ENCODE results near the gene NSD2. TPM values are rescaled to one million over a fixed set of nuclear protein-coding genes. Genes with fewer than 3 reads are reported as not detected.

The NSD2 gene
- total RNA-seq, 2 experiments from 2014 or later = 181 to 184 TPM

GRCh38 chr4:1981251-1982058, 110.3 kb downstream of the NSD2 start:
- no peak for DNase-seq
- Mint-ChIP-seq H3K36me3 (peaks cover 28% of the 10 kb centered on the region), H3K27ac (peak overlapping the region; percentile 28), H3K9me3 (no peaks in the 10 kb centered on the region), H3K4me3 (no peak overlapping the region), H3K4me1 (peaks cover 2% of the 10 kb centered on the region), H3K27me3 (no peaks in the 10 kb centered on the region)

- Mint-ChIP-seq H3K36me3 (peaks cover 28% of the 10 kb centered on the region), H3K27me3 (no peaks in the 10 kb centered on the region), H3K9me3 (no peaks in the 10 kb centered on the region), H3K4me3 (no peak overlapping the region), H3K27ac (no peak overlapping the region), H3K4me1 (peaks cover 2% of the 10 kb centered on the region)
- DNase-seq = no peak
Measured at GRCh38 chr4:1982124-1983052, 111.2 kb downstream of the NSD2 start.

- Mint-ChIP-seq H3K36me3 (peaks cover 23% of the 10 kb centered on the region), H3K9me3 (no peaks in the 10 kb centered on the region), H3K27me3 (no peaks in the 10 kb centered on the region), H3K27ac (no peak overlapping the region), H3K4me1 (peaks cover 2% of the 10 kb centered on the region), H3K4me3 (no peak overlapping the region)
- DNase-seq = no peak
Measured at GRCh38 chr4:1983053-1983845, 112.1 kb downstream of the NSD2 start.

GRCh38 chr4:1983846-1984405, 112.7 kb downstream of the NSD2 start:
- H3K27me3 Mint-ChIP-seq = no peaks in the 10 kb centered on the region
- H3K36me3 Mint-ChIP-seq = peaks cover 23% of the 10 kb centered on the region
- no peak for DNase-seq
- no peak overlapping the region for H3K4me3 Mint-ChIP-seq
- no peak overlapping the region for H3K27ac Mint-ChIP-seq
- peaks cover 2% of the 10 kb centered on the region for H3K4me1 Mint-ChIP-seq
- H3K9me3 Mint-ChIP-seq = no peaks in the 10 kb centered on the region

GRCh38 chr4:1984406-1985191, 113.4 kb downstream of the NSD2 start:
- DNase-seq = no peak
- Mint-ChIP-seq H3K4me3 (no peak overlapping the region), H3K36me3 (peaks cover 18% of the 10 kb centered on the region), H3K27ac (peak overlapping the region; percentile 38), H3K9me3 (no peaks in the 10 kb centered on the region), H3K27me3 (no peaks in the 10 kb centered on the region), H3K4me1 (no peaks in the 10 kb centered on the region)

GRCh38 chr4:1985294-1985693, 114.1 kb downstream of the NSD2 start:
- H3K9me3 Mint-ChIP-seq = no peaks in the 10 kb centered on the region
- peaks cover 15% of the 10 kb centered on the region for H3K36me3 Mint-ChIP-seq
- H3K4me1 Mint-ChIP-seq = no peaks in the 10 kb centered on the region
- no peak for DNase-seq
- no peak overlapping the region for H3K4me3 Mint-ChIP-seq
- no peak overlapping the region for H3K27ac Mint-ChIP-seq
- H3K27me3 Mint-ChIP-seq = no peaks in the 10 kb centered on the region

GRCh38 chr4:1985780-1986577, 114.8 kb downstream of the NSD2 start:
- Mint-ChIP-seq H3K4me1 (no peaks in the 10 kb centered on the region), H3K4me3 (no peak overlapping the region), H3K9me3 (no peaks in the 10 kb centered on the region), H3K27ac (no peak overlapping the region), H3K36me3 (peaks cover 12% of the 10 kb centered on the region), H3K27me3 (no peaks in the 10 kb centered on the region)
- no peak for DNase-seq

- no peaks in the 10 kb centered on the region for H3K27me3 Mint-ChIP-seq
- H3K27ac Mint-ChIP-seq = no peak overlapping the region
- no peaks in the 10 kb centered on the region for H3K4me1 Mint-ChIP-seq
- DNase-seq = no peak
- H3K9me3 Mint-ChIP-seq = no peaks in the 10 kb centered on the region
- no peak overlapping the region for H3K4me3 Mint-ChIP-seq
- H3K36me3 Mint-ChIP-seq = peaks cover 6% of the 10 kb centered on the region
Measured at GRCh38 chr4:1986578-1987210, 115.5 kb downstream of the NSD2 start.

GRCh38 chr4:1987296-1987695, 116.1 kb downstream of the NSD2 start:
- Mint-ChIP-seq H3K4me1 (no peaks in the 10 kb centered on the region), H3K27ac (no peak overlapping the region), H3K9me3 (no peaks in the 10 kb centered on the region), H3K4me3 (no peak overlapping the region), H3K27me3 (no peaks in the 10 kb centered on the region), H3K36me3 (peaks cover 4% of the 10 kb centered on the region)
- no peak for DNase-seq

- Mint-ChIP-seq H3K4me3 (no peak overlapping the region), H3K4me1 (no peaks in the 10 kb centered on the region), H3K36me3 (peaks cover 4% of the 10 kb centered on the region), H3K9me3 (no peaks in the 10 kb centered on the region), H3K27ac (no peak overlapping the region), H3K27me3 (no peaks in the 10 kb centered on the region)
- DNase-seq = no peak
Measured at GRCh38 chr4:1987721-1988326, 116.6 kb downstream of the NSD2 start.

- H3K36me3 Mint-ChIP-seq = peaks cover 4% of the 10 kb centered on the region
- no peak overlapping the region for H3K27ac Mint-ChIP-seq
- no peak overlapping the region for H3K4me3 Mint-ChIP-seq
- H3K27me3 Mint-ChIP-seq = no peaks in the 10 kb centered on the region
- H3K4me1 Mint-ChIP-seq = no peaks in the 10 kb centered on the region
- H3K9me3 Mint-ChIP-seq = no peaks in the 10 kb centered on the region
- no peak for DNase-seq
Measured at GRCh38 chr4:1988327-1988724, 117.1 kb downstream of the NSD2 start.

GRCh38 chr4:1989533-1990347, 118.5 kb downstream of the NSD2 start:
- H3K4me1 Mint-ChIP-seq = no peaks in the 10 kb centered on the region
- H3K27ac Mint-ChIP-seq = no peak overlapping the region
- H3K4me3 Mint-ChIP-seq = no peak overlapping the region
- no peaks in the 10 kb centered on the region for H3K9me3 Mint-ChIP-seq
- peaks cover 2% of the 10 kb centered on the region for H3K36me3 Mint-ChIP-seq
- H3K27me3 Mint-ChIP-seq = no peaks in the 10 kb centered on the region
- no peak for DNase-seq

Measured in activated naive CD8-positive, alpha-beta T cell treated with anti-CD3 and anti-CD28 coated beads for 36 hours (primary cell).